NCI-H1436 treated with DMSO at 0.1 percent for 48 hours (cell line): ENCODE measurements around the gene TEX54.
"Not testable (repeated sequence)": the region's sequence is repeated elsewhere in the genome, so short reads cannot be mapped to it uniquely, and the experiment has no call there.

Experiments
- DNase-seq: peaks from one replicate; lab custom pipeline; 2025; lab: John Stamatoyannopoulos, UW

TEX54 gene

DNA sequence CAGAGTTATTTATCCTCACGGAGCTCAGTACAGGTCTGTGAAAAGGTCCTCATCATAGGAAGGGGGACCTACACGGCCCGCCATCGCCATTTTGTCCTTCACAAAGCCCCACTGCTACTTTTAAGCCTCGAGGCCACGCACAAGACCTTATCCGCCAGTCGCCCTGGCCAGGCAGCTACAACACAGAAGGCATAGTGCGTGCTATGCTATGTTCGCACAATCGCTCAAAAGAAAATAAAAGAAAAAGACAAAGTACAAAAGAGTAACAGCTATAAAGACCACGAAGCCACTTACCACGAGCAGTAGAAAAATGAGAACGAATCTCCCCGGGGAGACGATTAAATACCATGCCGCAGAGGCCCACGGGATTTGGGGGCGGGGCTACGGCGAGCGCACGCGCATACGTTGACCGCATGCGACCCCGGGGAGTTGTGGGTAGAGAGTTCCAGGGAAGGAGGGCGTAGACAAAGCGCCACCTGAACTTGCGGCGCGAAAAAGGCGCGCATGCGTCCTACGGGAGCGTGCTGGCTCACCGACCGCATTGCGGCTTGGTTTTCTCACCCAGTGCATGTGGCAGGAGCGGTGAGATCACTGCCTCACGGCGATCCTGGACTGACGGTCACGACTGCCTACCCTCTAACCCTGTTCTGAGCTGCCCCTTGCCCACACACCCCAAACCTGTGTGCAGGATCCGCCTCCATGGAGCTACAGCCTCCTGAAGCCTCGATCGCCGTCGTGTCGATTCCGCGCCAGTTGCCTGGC is 23.1 kb upstream of the TEX54 start:
- peak; percentile 88 for DNase-seq

DNA sequence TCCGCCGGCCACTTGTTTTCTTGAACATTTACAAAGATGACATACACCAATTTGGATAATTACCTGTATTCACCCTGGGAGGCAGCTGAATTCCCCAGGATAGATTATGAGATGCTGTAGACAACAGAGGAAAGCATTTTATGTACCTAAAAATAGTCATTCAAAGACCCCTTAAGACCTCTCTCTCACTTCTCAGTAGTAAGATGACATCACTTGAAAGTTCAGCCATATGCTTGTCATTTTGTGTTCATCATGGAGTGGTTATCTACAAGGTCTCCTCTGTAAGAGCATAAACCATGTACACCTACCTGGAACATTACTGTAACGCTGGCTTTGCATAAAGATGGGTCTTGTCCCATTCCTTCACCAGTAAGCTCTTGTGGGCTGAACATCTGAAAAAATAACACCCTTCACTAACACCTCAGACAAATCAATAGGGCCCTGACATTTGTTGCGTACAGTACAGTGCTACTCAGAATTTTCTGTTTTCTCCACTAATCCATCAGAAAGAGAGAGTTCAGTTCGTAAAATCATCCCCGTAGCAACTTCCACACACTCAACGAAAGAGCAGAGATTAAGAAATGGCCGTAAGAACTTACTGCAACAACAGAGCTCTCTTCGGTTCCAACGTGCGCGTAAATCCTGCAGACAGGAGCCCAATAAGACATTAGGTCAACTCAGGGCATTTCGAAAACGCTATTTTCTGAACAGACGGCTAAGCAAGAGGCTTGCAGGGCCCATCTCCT is 22.4 kb upstream of the TEX54 start:
- no peak for DNase-seq

DNA sequence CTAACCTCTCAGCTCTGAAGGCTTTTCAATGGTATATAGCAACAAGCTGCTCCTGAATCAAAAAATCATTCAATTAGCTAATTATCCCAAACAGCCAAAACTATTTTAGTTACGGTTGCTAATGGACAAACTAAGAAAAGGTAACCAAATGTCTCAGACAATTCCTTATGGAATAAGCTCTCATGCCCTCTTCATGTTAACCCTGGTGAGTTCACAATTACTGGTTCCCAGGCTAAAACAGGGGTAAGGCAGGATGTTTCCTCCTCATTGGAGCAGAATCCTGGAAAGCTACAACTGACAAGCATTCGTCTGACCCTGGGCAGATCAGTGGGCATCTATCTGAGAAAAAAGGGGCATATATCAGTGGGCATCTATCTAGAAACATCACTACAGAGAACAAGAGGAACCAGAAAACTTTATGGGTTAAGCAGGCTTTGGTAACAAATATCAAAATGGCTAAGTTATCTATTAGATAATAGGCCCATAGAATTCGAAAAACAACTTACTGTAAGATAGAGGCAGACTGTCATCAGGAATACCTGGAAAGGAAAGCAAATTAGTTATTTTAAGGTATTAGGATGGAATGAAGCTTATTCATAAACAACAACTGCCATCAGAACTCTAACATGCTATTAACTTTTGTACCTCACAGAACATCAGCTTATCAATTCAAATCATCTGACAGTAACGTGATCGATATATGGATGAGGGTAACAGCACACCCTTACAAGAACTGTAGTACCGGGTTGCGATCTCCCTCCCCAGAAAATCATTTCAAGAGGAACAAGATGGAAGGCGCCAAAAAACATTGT is 21.6 kb upstream of the TEX54 start:
- DNase-seq: no peak

DNA sequence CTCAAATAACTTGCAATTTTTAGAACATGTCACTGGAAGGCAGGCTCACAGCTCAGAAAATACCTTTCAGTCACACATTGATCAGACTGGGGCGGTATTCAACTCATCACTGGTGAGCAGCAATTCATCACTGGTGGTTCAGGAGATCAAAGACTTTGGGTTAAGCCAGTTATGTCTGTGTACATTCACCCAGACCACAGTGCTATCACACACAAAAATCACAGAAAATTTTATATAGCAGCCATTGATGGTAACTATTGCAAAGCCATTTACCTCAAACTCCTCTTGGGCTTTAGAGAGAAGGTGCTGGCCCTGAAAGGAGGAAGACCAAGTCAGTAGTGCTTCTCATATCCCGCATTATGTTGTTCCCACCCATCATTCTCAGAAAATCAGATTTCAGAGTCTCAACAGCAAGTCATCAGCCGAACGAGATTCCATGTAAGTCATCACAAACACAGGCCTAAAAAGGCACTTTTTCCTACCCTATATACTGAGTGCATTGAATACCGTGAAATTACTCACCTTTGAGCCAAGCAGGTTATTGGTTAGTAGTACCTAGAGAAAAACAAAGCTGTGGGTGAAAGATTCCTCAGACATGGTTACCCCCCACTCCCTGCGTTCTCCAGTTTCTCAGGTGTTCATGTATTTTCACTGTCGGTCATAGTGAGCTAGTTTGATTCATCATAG is 20.8 kb upstream of the TEX54 start:
- no peak for DNase-seq

DNA sequence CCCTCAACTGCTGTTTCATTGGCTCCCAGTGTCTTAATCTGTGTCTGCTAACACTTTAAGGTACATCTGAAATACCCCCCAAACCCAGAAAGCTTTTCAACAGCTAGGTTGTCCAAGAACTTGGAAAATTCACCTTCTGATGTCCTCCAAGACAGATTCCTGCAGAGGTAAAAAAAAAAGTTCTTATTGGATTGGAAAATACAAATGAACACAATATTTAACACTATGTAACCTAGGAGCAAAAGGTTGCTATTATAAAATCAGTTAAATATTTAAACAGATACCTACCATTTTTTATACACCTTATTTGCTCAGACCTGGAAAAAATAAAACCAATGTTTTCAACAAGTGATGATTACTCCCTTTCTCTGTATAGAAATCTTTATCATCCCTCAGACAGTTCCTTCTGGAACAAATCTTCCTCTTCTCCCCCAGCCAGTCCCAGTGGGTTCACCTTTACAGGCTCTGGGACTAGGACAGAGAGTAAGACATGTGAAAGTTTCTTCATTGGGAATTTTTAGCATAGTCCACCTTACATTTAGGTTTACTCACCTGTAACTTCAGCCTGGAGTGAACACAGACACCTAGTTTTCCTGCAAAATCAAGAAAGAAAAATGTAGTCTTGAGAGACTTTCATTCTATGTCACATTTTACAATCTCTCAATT is 20.0 kb upstream of the TEX54 start:
- DNase-seq: no peak

DNA sequence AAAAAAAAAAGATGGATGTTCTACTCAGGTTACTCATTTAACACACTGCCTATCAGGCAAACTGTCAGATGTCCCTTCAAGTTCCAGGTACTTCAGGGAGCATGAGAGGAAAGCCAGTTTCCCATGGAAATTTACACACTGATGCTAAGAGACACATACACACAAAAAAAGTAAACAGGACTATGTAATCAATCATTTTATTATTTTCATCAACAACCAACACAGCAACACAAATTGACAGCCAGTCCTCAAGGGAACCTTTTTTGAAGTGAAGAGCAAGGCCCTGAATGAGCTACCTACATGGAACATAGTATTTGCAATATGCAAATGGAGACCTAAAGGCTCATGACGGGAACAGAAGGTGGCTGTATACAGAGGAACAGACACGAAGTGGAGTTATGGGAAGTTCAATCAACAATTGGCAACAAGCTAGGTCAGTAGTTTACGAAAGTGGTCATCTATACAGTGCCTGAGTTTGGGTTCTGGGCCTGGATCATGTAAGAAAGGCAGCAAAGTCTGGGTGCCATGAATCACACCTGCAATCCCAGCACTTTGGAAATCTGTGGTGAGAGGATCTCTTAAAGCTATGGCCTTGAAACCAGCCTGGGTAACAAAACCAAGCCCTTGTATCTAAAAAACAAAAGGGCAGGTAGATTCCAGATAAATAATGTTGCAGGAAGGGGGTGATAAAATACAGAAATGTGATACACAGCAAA is 19.3 kb upstream of the TEX54 start:
- DNase-seq: no peak

DNA sequence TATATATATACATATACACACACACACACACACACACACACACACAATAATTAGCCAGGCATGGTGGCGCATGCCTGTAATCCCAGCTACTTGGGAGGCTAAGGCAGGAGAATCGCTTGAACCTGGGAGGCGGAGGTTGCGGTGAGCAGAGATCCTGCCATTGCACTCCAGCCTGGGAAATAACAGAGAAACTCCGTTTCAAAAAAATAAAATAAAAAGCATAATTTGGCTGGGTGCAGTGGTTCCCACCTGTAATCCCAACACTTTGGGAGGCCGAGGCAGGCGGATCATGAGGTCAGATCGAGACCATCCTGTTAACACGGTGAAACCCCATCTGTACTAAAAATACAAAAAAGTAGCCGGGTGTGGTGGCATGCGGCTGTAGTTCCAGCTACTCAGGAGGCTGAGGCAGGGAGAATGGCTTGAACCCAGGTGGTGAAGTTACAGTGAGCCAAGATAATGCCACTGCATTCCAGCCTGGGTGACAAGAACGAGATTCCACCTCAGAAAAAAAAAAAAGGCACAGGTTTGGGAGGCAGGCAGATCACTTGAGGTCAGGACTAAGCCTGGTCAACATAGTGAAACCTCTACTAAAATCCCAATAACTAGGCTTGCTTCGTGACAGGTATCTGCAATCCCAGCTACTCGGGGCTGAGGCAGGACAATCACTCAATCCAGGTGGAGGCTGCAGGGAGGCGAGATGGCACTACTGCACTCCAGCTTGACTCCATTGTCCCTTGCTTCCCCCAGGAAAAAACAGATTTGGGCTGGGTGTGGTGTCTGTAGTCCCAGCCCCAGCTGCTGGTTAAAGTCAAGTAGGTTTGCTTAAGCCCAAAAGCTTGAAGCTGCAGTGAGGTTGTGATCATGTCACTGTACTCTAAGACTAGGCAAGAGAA is 18.5 kb upstream of the TEX54 start:
- no peak for DNase-seq

DNA sequence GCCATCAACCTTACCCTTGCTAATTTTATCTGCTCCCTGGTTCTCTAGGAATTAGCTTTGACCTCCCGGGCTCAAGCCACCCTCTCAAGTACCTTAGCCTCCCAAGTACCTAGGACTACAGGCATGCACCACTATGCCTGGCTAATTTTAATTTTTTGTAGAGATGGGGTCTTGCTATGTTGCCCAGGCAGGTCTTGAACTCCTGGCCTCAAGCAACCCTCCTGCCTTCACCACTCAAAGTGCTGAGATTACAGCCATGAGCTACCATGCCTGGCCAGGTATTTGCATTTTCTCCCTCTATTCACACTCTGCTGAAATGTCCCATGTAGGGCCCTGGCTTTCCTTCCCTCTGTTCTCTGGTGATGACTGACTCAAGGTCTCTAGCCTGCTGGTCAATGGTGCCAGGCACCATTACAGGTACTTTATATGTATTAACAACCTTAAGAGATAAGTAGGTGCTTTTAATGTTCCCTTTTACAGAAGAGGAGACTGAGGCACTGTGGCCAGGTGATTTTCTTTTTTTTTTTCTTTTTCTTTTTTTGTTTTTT is 15.2 kb upstream of the TEX54 start:
- DNase-seq: no peak

DNA sequence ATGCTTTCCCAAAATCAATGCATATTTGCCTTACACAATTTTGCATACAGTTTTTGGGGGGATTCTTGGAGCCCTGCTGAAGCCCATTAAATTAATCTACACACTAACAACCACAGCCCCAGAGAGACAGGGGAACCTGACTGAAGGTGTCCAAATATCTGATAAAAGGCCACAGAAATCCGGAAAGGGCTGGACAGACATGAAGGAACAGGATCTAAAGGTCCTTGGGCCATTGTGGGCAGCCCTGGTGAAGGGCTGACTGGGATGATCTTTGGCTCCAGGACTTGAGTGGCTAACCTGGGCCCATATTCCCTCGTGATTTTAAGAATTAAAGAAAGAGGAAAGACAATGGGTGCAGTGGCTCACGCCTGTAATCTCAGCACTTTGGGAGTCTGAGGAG is 13.5 kb upstream of the TEX54 start:
- DNase-seq: no peak

DNA sequence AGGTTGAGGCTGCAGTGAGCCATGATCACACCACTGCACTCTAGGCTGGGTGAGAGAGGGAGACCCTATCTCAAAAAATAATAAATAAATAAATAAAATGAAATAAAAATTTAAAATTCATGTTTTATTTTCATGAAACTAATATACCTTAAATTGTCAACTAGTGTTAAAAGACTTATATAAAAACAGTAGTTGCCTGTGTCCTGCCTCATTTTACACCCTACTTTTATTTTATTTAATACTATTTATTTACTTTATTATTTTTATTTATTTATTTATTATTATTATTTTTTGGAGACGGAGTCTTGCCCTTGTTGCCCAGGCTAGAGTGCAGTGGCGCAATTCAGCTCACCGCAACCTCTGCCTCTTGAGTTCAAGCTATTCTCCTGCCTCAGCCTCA is 11.5 kb upstream of the TEX54 start:
- DNase-seq: no peak

DNA sequence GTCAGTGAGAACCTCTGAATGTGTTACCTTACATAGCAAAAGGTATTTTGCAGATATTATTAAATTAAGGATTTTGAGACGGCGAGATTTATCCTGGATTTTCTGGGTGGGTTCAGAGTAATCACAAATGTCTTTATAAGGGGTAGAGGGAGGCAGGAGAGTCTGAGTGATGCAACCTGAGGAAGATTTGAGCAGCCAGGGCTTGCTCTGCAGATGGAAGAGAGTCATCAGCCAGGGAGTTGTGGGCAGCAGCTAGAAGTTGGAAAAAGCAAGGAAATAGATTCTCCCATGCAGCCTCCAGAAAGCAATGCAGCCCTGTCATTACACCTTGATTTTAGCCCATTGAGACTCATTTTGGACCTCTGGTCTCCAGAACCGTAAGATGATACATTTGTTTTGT is 10.8 kb upstream of the TEX54 start:
- no peak for DNase-seq

DNA sequence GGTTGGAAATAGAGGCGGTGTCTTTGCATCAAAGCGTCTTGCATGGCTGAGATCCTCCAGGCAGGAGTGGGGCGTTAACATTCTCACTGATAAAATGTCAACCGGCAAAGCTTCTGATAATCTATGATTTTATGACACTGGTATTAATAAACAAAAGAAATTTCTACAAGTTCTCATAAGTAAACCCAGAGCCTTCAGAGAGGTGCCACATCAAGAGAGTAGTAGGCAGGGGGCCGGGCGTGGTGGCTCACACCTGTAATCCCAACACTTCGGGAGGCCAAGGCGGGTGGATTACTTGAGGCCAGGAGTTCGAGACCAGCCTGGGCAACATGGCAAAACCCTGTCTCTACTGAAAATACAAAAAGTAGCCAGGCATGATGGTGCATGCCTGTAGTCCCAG is 10.2 kb upstream of the TEX54 start:
- DNase-seq: not testable (repeated sequence)

DNA sequence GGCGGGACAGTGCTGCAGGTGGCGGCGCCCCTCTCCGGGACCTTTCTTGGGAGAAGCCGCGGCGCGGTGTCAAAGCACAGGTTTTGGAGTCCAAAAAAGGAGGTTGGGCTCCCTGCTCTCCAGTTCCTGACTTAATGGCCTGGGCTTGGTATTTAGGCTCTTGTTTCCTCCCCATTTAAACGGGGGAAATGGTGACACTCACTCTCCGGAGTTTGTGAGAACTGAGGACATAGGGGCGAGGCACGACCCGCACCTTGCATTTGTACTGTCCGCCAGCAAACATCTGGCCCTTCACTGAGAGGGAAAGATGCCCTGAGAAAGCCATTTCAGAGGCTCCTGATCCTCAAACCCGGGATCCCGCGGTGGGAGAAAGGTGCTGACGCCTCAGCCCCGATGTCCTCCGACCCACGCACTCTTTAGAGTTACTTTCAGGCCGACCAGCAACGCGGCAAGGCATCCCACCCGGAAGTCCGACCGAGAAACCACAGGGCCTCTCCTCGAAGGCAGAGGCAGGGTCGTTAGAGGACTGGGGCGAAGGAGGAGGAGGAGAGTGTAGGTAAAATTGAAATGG is 9.6 kb upstream of the TEX54 start:
- DNase-seq: no peak

DNA sequence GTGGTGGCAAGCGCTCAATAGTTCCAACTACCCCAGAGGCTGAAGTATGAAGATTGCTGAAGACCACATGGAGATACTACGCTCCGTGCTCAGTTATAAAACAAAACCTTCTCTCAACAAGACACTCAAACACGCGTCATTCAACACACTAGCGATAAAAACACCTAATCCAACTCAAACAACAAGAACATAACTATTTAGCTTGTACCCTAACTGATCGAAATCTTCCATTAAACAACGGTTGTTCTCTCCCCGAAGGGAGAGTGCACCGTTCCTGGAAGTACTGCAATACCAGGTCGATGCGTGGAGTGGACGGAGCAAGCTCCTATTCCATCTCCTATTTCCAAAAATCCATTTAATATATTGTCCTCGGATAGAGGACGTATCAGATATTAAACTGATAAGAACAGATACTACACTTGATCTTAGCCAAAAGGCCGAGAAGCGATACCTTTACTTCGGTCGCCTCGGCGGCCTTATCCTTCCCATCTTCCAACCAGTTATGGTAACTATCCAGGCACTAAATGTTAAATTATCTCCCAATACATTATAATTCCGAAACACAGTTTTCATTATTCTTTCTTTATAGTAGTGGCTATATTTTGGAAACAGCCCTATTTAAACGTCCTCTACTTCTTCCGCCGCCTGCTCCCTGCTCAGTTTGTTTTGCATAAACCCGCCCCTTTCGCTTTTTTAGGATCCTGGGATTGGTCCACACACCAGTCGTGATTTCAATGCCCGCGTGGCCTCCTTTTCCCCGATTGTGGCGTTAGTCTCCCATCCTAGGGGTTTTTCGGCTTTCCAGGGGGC is 8.9 kb upstream of the TEX54 start:
- DNase-seq: peak; percentile 95

DNA sequence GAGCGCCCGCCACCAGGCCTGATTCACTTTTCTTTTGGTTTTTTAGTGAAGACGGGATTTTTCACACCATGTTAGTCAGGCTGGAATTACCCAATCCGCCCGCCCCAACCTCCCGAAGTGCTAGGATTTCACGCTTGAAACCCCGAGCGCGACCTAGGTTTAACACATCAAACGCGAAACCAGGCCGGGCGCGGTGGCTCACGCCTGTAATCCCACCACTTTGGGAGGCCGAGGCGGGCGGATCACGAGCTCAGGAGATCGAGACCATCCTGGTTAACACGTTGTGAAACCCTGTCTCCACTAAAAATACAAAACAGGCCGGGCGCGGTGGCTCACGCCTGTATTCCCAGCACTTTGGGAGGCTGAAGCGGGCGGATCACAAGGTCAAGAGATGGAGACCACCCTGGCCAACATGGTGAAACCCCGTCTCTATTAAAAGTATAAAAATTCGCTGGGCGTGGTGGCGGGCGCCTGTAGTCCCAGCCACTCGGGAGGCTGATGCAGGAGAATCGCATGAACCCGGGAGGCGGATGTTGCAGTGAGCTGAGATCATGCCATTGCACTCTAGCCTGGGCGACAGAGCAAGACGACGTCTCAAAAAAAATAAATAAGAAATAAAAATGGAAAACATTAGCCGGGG is 8.2 kb upstream of the TEX54 start:
- DNase-seq: not testable (repeated sequence)

DNA sequence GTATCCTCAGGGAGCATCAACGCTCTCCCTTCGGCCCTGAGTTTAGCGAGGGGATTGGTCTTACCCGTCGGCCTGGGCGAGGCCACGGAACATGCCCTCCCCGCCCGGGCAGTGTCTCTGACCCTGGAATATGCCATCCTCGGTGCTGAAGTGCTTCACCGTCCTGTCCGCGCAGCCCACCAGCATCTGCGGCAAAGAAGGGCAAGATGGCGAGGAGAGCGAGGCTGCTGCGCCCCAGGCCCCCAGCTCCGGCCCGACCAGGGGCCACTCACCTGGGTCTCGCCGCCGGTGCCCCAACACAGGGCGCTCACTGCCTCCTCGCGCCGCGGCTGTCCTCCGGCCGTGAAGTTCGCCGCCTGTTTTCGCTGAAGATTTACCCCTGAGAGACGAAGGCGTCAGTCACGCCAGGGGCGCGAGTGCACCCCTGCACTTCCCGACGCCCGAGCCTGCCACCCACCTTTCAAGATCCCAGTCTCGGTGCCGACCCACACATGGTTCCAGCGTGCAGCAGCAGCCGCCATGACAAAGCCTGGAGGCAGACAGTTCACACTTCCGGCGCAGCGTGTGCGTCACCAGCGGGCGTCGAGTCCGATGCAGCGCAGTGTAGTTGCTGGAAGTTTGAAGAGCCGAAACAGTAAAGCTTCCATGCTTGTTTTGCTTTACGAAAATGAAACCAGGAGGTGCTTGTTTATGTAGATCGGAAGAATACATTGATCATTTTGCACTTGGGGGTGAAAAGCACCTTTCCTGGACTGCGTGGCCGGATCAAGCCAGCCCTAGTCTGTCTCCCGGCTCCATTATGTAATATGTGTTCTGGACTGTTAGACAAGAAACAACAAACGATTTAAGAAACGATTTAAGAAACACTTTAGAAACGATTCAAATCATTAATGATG is 6.7 kb upstream of the TEX54 start, which contains the start of gene WDR74:
TSS of gene WDR74 (minus strand) at position 541 of the 896 bp plus-strand sequence. CDS start at position 521, 20 bp downstream.
- peak; percentile 50 for DNase-seq

DNA sequence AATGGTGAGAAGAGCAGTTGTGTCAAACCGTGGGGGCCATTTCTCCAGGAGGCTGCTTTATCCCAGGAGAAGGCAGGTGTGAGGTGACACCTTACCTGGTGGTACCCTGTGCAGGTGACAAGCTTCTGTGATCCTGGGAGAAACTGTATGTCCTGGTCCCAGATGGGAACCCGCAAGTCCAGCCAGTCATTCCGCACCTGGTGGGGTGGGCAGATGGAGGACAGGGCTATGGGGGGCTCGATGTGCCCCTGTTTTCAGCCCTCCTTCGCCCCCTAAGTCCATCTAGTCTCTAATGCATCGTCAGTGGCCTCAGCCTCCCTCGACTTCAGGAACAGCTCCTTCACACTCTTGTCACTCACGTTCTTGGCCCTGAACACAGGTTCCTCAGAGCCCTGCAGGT is 2.7 kb upstream of the TEX54 start:
- DNase-seq: no peak
